Measurements from ENCODE around the gene NEK10.

Gene NEK10

DNA sequence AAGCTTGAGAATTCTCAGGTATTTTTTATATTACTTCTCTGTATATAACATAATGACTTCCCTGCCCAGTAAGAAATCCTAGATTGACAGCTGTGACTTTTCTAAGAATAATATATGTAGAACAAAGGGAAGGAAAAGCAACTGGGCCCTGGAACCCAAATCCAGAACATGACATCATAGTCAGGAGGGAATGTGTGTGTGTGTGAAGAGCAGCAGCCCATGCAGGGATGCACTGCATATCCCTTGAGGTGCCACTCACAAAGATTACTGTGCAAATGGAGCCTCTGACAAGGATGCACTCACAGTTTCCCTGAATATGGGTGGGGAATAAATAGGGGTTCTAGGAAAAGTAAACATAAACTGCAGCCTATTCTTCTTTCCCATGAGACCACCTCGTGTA, 279.5 kb downstream of the NEK10 start:
- Histone ChIP-seq H3F3A (ENCODE audit: insufficient read depth, low read length) (no peaks in the 10 kb centered on the region), H3K9me2 (ENCODE audit: low read depth, low read length) (no peaks in the 10 kb centered on the region), H4K20me1 (ENCODE audit: insufficient read depth, low read length) (no peaks in the 10 kb centered on the region), H3K4me3 (ENCODE audit: low read depth, low read length, poor library complexity, severe bottlenecking) (no peak overlapping the region), H3K4me1 (ENCODE audit: insufficient read depth, low read length, severe bottlenecking) (no peaks in the 10 kb centered on the region), H3K79me2 (ENCODE audit: insufficient read depth, low read length) (no peaks in the 10 kb centered on the region), H3K36me3 (ENCODE audit: insufficient read depth, low read length) (no peaks in the 10 kb centered on the region), H3K27me3 (ENCODE audit: insufficient read depth, low read length) (no peaks in the 10 kb centered on the region), H3K27ac (ENCODE audit: low read depth, low read length, poor library complexity, severe bottlenecking) (no peak overlapping the region), H3K9me3 (ENCODE audit: low read length) (no peaks in the 10 kb centered on the region), H3K4me2 (ENCODE audit: low read length) (no peak overlapping the region), H2AFZ (ENCODE audit: low read length) (no peak overlapping the region), H3K9ac (ENCODE audit: low read length) (no peak overlapping the region)
- no peak for TF ChIP-seq EZH2 (IDR thresholded peaks at IDR 0.05; ENCODE audit: borderline replicate concordance, low read length)
- TF ChIP-seq, protein P1, sequence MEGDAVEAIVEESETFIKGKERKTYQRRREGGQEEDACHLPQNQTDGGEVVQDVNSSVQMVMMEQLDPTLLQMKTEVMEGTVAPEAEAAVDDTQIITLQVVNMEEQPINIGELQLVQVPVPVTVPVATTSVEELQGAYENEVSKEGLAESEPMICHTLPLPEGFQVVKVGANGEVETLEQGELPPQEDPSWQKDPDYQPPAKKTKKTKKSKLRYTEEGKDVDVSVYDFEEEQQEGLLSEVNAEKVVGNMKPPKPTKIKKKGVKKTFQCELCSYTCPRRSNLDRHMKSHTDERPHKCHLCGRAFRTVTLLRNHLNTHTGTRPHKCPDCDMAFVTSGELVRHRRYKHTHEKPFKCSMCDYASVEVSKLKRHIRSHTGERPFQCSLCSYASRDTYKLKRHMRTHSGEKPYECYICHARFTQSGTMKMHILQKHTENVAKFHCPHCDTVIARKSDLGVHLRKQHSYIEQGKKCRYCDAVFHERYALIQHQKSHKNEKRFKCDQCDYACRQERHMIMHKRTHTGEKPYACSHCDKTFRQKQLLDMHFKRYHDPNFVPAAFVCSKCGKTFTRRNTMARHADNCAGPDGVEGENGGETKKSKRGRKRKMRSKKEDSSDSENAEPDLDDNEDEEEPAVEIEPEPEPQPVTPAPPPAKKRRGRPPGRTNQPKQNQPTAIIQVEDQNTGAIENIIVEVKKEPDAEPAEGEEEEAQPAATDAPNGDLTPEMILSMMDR (IDR thresholded peaks at IDR 0.05; ENCODE audit: low read length), result no peak

GRCh38 chr3:27089068-27089467, 280.1 kb downstream of the NEK10 start:
- Histone ChIP-seq H3K4me2 (ENCODE audit: low read length) (no peak overlapping the region), H3K9ac (ENCODE audit: low read length) (no peak overlapping the region), H4K20me1 (ENCODE audit: insufficient read depth, low read length) (no peaks in the 10 kb centered on the region), H3K27ac (ENCODE audit: low read depth, low read length, poor library complexity, severe bottlenecking) (no peak overlapping the region), H3K4me3 (ENCODE audit: low read depth, low read length, poor library complexity, severe bottlenecking) (no peak overlapping the region), H2AFZ (ENCODE audit: low read length) (no peak overlapping the region), H3K9me3 (ENCODE audit: low read length) (no peaks in the 10 kb centered on the region), H3K79me2 (ENCODE audit: insufficient read depth, low read length) (no peaks in the 10 kb centered on the region), H3F3A (ENCODE audit: insufficient read depth, low read length) (no peaks in the 10 kb centered on the region), H3K36me3 (ENCODE audit: insufficient read depth, low read length) (no peaks in the 10 kb centered on the region), H3K4me1 (ENCODE audit: insufficient read depth, low read length, severe bottlenecking) (no peaks in the 10 kb centered on the region), H3K27me3 (ENCODE audit: insufficient read depth, low read length) (no peaks in the 10 kb centered on the region), H3K9me2 (ENCODE audit: low read depth, low read length) (no peaks in the 10 kb centered on the region)
- TF ChIP-seq, protein P1 (IDR thresholded peaks at IDR 0.05; ENCODE audit: low read length), result no peak
- no peak for TF ChIP-seq EZH2 (IDR thresholded peaks at IDR 0.05; ENCODE audit: borderline replicate concordance, low read length)

DNA sequence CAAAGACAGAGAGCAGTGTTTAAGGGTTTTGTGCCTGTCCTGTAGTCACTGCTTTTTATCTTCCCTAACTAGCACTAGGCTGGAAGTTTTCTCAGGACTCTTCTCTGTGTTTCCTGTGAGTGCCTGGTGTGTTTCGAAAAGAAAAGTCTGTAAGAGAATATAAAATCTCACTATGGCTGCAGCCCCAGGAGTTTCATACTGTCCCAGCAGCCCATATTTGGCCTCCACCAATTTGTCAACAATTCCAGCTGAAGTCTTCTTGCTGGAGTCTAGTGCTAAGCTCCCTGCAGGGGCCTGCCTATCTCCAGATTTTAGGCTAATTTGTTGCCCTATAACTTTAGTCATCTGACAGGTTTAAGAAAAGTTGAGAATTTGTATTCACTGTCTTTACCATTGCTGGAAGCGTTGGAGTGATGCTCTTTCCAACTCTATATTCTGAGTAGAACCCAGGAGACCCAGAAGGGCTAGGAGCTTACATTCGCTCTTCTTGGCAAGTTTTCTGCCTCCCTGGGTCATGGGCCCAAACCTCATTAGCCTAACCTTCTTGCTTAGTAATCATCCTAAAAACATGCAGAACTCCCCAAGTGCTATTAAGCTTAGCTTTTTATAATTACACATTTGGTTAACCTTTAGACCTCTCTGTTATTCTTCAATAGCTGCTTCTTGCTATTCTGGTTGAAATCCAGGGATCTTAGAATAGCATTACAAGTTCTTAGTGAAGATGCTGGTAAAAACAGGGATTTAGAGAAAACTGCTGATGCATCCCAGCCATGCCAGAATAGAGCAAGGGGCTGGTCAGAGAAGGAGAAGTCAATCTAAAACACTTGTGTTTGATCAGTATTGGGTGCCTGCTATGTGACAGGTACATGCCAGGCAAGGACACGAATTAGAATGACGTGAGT, 283.1 kb downstream of the NEK10 start:
- TF ChIP-seq, protein P1 (IDR thresholded peaks at IDR 0.05; ENCODE audit: low read length), result no peak
- TF ChIP-seq EZH2 (IDR thresholded peaks at IDR 0.05; ENCODE audit: borderline replicate concordance, low read length), result no peak
- H2AFZ ChIP-seq (ENCODE audit: low read length), result no peak overlapping the region

More for the DNA sequence above, 283.1 kb downstream of the NEK10 start:
- Histone ChIP-seq H3K27me3 (ENCODE audit: insufficient read depth, low read length) (no peaks in the 10 kb centered on the region), H3K79me2 (ENCODE audit: insufficient read depth, low read length) (no peaks in the 10 kb centered on the region), H3F3A (ENCODE audit: insufficient read depth, low read length) (no peaks in the 10 kb centered on the region), H3K27ac (ENCODE audit: low read depth, low read length, poor library complexity, severe bottlenecking) (no peak overlapping the region), H3K4me3 (ENCODE audit: low read depth, low read length, poor library complexity, severe bottlenecking) (no peak overlapping the region), H3K4me2 (ENCODE audit: low read length) (no peak overlapping the region), H3K9ac (ENCODE audit: low read length) (no peak overlapping the region), H3K9me2 (ENCODE audit: low read depth, low read length) (no peaks in the 10 kb centered on the region), H3K4me1 (ENCODE audit: insufficient read depth, low read length, severe bottlenecking) (no peaks in the 10 kb centered on the region), H3K36me3 (ENCODE audit: insufficient read depth, low read length) (no peaks in the 10 kb centered on the region), H4K20me1 (ENCODE audit: insufficient read depth, low read length) (no peaks in the 10 kb centered on the region), H3K9me3 (ENCODE audit: low read length) (no peaks in the 10 kb centered on the region)
